Measurements from ENCODE around the gene MACROD2.
A peak's percentile ranks its signal among the peaks of the same experiment; 100 is the strongest.

MACROD2 gene

GRCh38 chr20:14332866-14333265 lies 337.6 kb downstream of the MACROD2 start:
- Mint-ChIP-seq H3K27me3 (no peaks in the 10 kb centered on the region), H3K36me3 (no peaks in the 10 kb centered on the region), H3K27ac (no peak overlapping the region), H3K4me1 (no peaks in the 10 kb centered on the region), H3K9me3 (no peaks in the 10 kb centered on the region), H3K4me3 (no peak overlapping the region)
- no peak for DNase-seq (ENCODE audit: low spot score in 2 of 2)
- no peak for ATAC-seq (ENCODE audit: low read depth)

GRCh38 chr20:14333721-14334120 lies 338.4 kb downstream of the MACROD2 start:
- no peaks in the 10 kb centered on the region for H3K27me3 Mint-ChIP-seq
- no peak overlapping the region for H3K4me3 Mint-ChIP-seq
- no peak overlapping the region for H3K27ac Mint-ChIP-seq
- DNase-seq (ENCODE audit: low spot score in 2 of 2), result no peak
- H3K36me3 Mint-ChIP-seq, result no peaks in the 10 kb centered on the region
- no peaks in the 10 kb centered on the region for H3K9me3 Mint-ChIP-seq
- ATAC-seq (ENCODE audit: low read depth), result no peak
- H3K4me1 Mint-ChIP-seq, result no peaks in the 10 kb centered on the region

- Mint-ChIP-seq H3K27me3 (no peaks in the 10 kb centered on the region), H3K27ac (no peak overlapping the region)
- DNase-seq (ENCODE audit: low spot score in 2 of 2), result no peak
Observed at GRCh38 chr20:14334306-14334930, 339.1 kb downstream of the MACROD2 start.

GRCh38 chr20:14335052-14335451 lies 339.7 kb downstream of the MACROD2 start:
- H3K4me3 Mint-ChIP-seq, result no peak overlapping the region
- H3K9me3 Mint-ChIP-seq, result no peaks in the 10 kb centered on the region
- H3K27ac Mint-ChIP-seq, result no peak overlapping the region
- no peaks in the 10 kb centered on the region for H3K27me3 Mint-ChIP-seq
- ATAC-seq (ENCODE audit: low read depth) (no peak), DNase-seq (ENCODE audit: low spot score in 2 of 2) (no peak)
- H3K4me1 Mint-ChIP-seq, result no peaks in the 10 kb centered on the region
- H3K36me3 Mint-ChIP-seq, result no peaks in the 10 kb centered on the region

More at GRCh38 chr20:14334306-14334930, 339.1 kb downstream of the MACROD2 start:
- no peaks in the 10 kb centered on the region for H3K4me1 Mint-ChIP-seq
- no peak overlapping the region for H3K4me3 Mint-ChIP-seq
- ATAC-seq (ENCODE audit: low read depth), result no peak
- no peaks in the 10 kb centered on the region for H3K9me3 Mint-ChIP-seq
- H3K36me3 Mint-ChIP-seq, result no peaks in the 10 kb centered on the region

GRCh38 chr20:14336686-14337085 lies 341.4 kb downstream of the MACROD2 start:
- DNase-seq (ENCODE audit: low spot score in 2 of 2), result no peak
- ATAC-seq (ENCODE audit: low read depth), result no peak
- H3K27me3 Mint-ChIP-seq, result no peaks in the 10 kb centered on the region
- H3K27ac Mint-ChIP-seq, result no peak overlapping the region
- H3K36me3 Mint-ChIP-seq, result no peaks in the 10 kb centered on the region
- H3K9me3 Mint-ChIP-seq, result no peaks in the 10 kb centered on the region
- no peak overlapping the region for H3K4me3 Mint-ChIP-seq
- no peaks in the 10 kb centered on the region for H3K4me1 Mint-ChIP-seq

- no peaks in the 10 kb centered on the region for H3K4me1 Mint-ChIP-seq
- no peak within 1 kb of the TSS for H3K27ac Mint-ChIP-seq
- no peaks in the 10 kb centered on the region for H3K9me3 Mint-ChIP-seq
- DNase-seq (ENCODE audit: low spot score in 2 of 2) (peak in 1 of 2 donors; percentile 11), ATAC-seq (ENCODE audit: low read depth) (peak; percentile 60)
- no peaks in the 10 kb centered on the region for H3K36me3 Mint-ChIP-seq
- peak within 1 kb of the TSS; percentile 34 for H3K4me3 Mint-ChIP-seq
- no peaks in the 10 kb centered on the region for H3K27me3 Mint-ChIP-seq
Observed at GRCh38 chr20:14337400-14338171, 342.3 kb downstream of the MACROD2 start, which contains the start of gene FLRT3. TSS of gene FLRT3 (minus strand) at chr20:14337612. CDS start at chr20:14327506, 10,106 bp downstream.

- Mint-ChIP-seq H3K4me3 (no peak overlapping the region), H3K36me3 (no peaks in the 10 kb centered on the region), H3K27me3 (peaks cover 2% of the 10 kb centered on the region), H3K27ac (no peak overlapping the region), H3K4me1 (no peaks in the 10 kb centered on the region), H3K9me3 (no peaks in the 10 kb centered on the region)
- DNase-seq (ENCODE audit: low spot score in 2 of 2) (no peak), ATAC-seq (ENCODE audit: low read depth) (no peak)
Observed at GRCh38 chr20:14341801-14342200, 346.5 kb downstream of the MACROD2 start.

GRCh38 chr20:14342918-14343317 lies 347.6 kb downstream of the MACROD2 start:
- Mint-ChIP-seq H3K36me3 (no peaks in the 10 kb centered on the region), H3K27ac (no peak overlapping the region)

GRCh38 chr20:14343491-14344065 lies 348.3 kb downstream of the MACROD2 start:
- no peaks in the 10 kb centered on the region for H3K36me3 Mint-ChIP-seq
- DNase-seq (ENCODE audit: low spot score in 2 of 2) (no peak), ATAC-seq (ENCODE audit: low read depth) (no peak)
- no peak overlapping the region for H3K4me3 Mint-ChIP-seq
- H3K27ac Mint-ChIP-seq, result no peak overlapping the region
- H3K9me3 Mint-ChIP-seq, result no peaks in the 10 kb centered on the region
- peaks cover 2% of the 10 kb centered on the region for H3K27me3 Mint-ChIP-seq
- no peaks in the 10 kb centered on the region for H3K4me1 Mint-ChIP-seq

More at GRCh38 chr20:14342918-14343317, 347.6 kb downstream of the MACROD2 start:
- DNase-seq (ENCODE audit: low spot score in 2 of 2) (no peak), ATAC-seq (ENCODE audit: low read depth) (no peak)
- H3K4me3 Mint-ChIP-seq, result no peak overlapping the region
- H3K27me3 Mint-ChIP-seq, result peaks cover 2% of the 10 kb centered on the region
- H3K9me3 Mint-ChIP-seq, result no peaks in the 10 kb centered on the region
- no peaks in the 10 kb centered on the region for H3K4me1 Mint-ChIP-seq

- Mint-ChIP-seq H3K9me3 (no peaks in the 10 kb centered on the region), H3K27me3 (peaks cover 2% of the 10 kb centered on the region), H3K4me3 (no peak overlapping the region), H3K4me1 (no peaks in the 10 kb centered on the region), H3K27ac (no peak overlapping the region), H3K36me3 (no peaks in the 10 kb centered on the region)
- DNase-seq (ENCODE audit: low spot score in 2 of 2) (no peak), ATAC-seq (ENCODE audit: low read depth) (no peak)
Observed at GRCh38 chr20:14344746-14345145, 349.4 kb downstream of the MACROD2 start.

GRCh38 chr20:14355791-14356190 lies 360.5 kb downstream of the MACROD2 start:
- ATAC-seq (ENCODE audit: low read depth) (no peak), DNase-seq (ENCODE audit: low spot score in 2 of 2) (no peak)
- Mint-ChIP-seq H3K4me1 (no peaks in the 10 kb centered on the region), H3K27me3 (no peaks in the 10 kb centered on the region), H3K36me3 (no peaks in the 10 kb centered on the region), H3K27ac (no peak overlapping the region), H3K9me3 (peaks cover 1% of the 10 kb centered on the region), H3K4me3 (no peak overlapping the region)

GRCh38 chr20:14360416-14360815 lies 365.1 kb downstream of the MACROD2 start:
- no peaks in the 10 kb centered on the region for H3K36me3 Mint-ChIP-seq
- ATAC-seq (ENCODE audit: low read depth), result no peak
- DNase-seq (ENCODE audit: low spot score in 2 of 2), result no peak
- no peak overlapping the region for H3K4me3 Mint-ChIP-seq
- H3K27me3 Mint-ChIP-seq, result no peaks in the 10 kb centered on the region
- no peak overlapping the region for H3K27ac Mint-ChIP-seq
- H3K9me3 Mint-ChIP-seq, result peaks cover 2% of the 10 kb centered on the region
- H3K4me1 Mint-ChIP-seq, result no peaks in the 10 kb centered on the region

GRCh38 chr20:14361509-14362345 lies 366.4 kb downstream of the MACROD2 start:
- no peak for DNase-seq (ENCODE audit: low spot score in 2 of 2)
- Mint-ChIP-seq H3K36me3 (no peaks in the 10 kb centered on the region), H3K4me3 (no peak overlapping the region), H3K4me1 (no peaks in the 10 kb centered on the region), H3K27me3 (no peaks in the 10 kb centered on the region), H3K9me3 (peaks cover 2% of the 10 kb centered on the region), H3K27ac (no peak overlapping the region)
- no peak for ATAC-seq (ENCODE audit: low read depth)

GRCh38 chr20:14374196-14374595 lies 378.9 kb downstream of the MACROD2 start:
- Mint-ChIP-seq H3K4me3 (no peak overlapping the region), H3K4me1 (no peaks in the 10 kb centered on the region), H3K9me3 (no peaks in the 10 kb centered on the region), H3K27me3 (no peaks in the 10 kb centered on the region), H3K36me3 (no peaks in the 10 kb centered on the region), H3K27ac (no peak overlapping the region)
- no peak for ATAC-seq (ENCODE audit: low read depth)
- DNase-seq (ENCODE audit: low spot score in 2 of 2), result no peak
